NCI-H128 (cell line): ENCODE measurements around the gene TMEM179.
"Not testable (repeated sequence)": the region's sequence is repeated elsewhere in the genome, so short reads cannot be mapped to it uniquely, and the experiment has no call there.

Experiments used
- DNase-seq: peaks from one replicate; lab custom pipeline; 2025; ENCODE audit not compliant: unreplicated experiment; lab: John Stamatoyannopoulos, UW

TMEM179 gene

GRCh38 chr14:104604458-104605449 lies at the start of gene TMEM179:
Gene TMEM179, minus strand, starts transcription at chr14:104604772. Its CDS starts 31 bp downstream, at chr14:104604741.
- peak; percentile 22 for DNase-seq

DNA sequence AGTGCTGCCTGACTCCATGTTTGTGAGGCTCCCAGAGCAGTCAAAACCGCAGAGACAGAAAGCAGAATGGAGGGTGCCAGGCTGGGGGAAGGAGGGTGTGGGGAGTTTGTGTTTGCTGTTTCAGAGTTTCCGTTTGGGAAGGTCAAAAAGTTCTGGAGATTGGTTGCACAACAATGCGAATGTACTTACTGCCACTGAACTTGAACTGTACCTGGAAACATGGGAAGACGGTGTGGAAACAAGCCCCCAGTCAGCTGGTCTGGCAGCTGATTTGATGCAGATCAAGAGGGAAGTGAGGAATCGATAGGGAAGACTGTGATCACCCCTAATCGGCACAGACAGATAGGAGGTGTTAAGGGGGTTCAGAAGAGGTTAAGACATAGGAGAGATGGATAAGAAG lies 49.5 kb upstream of the TMEM179 start:
- no peak for DNase-seq

- not testable (repeated sequence) for DNase-seq
Observed at GRCh38 chr14:104653130-104653920, 48.8 kb upstream of the TMEM179 start.

- DNase-seq = no peak
Observed at GRCh38 chr14:104652386-104652785, 47.8 kb upstream of the TMEM179 start.

- no peak for DNase-seq
Observed at GRCh38 chr14:104651876-104652260, 47.3 kb upstream of the TMEM179 start.

- no peak for DNase-seq
Observed at GRCh38 chr14:104650981-104651875, 46.7 kb upstream of the TMEM179 start.

GRCh38 chr14:104650057-104650980 lies 45.7 kb upstream of the TMEM179 start:
- peak; percentile 65 for DNase-seq

DNA sequence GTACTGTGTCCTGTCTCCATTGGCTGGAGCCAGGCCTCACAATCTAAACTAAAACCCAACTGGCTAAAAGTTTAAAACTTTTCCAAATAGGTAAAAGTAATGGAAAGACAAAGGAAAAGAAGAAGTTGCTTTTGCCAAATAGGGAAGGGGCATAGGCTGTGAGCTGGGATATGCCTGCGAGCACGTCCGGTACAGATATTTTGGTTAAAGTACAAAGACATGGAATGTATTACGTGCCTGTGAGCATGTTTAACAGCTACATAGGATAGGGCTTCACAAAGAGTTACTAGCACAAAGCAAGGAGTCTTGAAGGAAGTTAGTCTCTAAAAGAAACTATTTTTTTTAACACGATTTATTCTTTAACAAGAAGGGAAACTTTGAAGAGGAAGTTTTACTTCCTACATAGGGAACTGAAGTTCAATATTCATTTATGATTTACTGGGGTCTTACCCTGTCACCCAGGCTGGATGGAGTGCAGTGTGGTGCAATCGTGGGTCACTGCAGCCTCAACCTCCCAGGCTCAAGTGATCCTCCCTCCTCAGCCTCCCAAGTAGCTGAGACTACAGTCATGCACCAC lies 43.0 kb upstream of the TMEM179 start:
- no peak for DNase-seq

- DNase-seq = no peak
Observed at GRCh38 chr14:104644656-104645378, 40.2 kb upstream of the TMEM179 start.

DNA sequence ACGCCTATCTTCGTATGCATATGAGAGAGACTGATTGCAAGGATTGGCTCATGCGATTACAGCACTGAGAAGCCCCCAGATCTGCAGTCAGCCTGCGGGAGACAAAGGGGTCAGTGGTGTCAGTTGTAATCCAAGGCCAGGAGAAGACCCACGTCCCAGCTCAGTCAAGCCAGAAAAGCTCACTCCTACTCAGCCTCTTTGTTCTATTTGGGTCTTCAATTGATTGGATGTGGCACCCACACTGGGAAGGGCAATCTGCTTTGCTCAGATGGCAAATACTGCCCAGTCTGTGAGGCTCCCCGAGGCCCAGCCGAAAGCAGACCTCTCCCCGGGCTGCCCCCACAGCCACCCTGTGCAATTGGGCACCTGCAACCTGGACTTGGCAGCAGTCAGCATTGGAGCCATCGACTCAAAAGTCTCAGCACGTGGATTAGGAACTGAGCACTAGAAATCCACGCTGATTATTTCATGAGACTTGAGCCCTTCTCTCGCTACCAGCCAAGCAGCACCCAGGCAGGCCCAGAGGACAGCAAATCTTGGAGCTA lies 39.6 kb upstream of the TMEM179 start:
- no peak for DNase-seq

DNA sequence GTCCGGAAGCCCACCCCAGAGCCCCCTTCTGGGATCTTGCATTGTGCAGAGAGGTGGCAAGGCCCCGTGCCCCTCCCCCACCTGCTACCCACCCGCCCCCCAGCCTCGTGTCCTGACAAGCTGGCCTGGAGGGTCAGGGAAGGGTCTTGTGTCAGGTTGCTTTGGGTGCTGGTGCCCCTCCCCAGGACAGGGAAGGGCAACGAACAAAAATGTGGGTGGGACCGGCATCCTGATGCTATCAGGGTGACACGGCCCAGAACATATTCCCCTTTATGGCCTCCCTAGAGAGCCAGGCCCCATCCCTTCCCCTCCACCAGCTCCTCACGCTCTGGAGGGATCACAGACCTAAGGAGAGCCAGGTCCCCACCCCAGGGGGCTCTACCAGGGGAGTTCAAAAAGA lies 38.7 kb upstream of the TMEM179 start:
- DNase-seq = no peak

DNA sequence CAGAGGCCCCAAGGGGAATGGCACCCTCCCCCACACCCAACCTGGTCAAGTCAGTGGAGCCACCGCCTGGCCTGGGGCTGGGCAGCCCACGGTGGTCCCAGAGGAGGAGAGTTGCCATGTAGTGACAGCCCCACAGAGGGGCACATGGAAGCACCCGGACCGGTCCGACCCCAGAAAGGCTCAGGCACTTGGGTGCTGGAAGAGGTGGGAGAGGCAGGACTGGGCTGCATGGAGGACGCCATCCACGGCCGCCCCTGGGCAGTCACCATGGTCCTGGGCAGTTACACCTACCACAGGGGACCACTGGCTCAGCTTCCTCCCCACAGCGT lies 37.9 kb upstream of the TMEM179 start:
- no peak for DNase-seq

DNA sequence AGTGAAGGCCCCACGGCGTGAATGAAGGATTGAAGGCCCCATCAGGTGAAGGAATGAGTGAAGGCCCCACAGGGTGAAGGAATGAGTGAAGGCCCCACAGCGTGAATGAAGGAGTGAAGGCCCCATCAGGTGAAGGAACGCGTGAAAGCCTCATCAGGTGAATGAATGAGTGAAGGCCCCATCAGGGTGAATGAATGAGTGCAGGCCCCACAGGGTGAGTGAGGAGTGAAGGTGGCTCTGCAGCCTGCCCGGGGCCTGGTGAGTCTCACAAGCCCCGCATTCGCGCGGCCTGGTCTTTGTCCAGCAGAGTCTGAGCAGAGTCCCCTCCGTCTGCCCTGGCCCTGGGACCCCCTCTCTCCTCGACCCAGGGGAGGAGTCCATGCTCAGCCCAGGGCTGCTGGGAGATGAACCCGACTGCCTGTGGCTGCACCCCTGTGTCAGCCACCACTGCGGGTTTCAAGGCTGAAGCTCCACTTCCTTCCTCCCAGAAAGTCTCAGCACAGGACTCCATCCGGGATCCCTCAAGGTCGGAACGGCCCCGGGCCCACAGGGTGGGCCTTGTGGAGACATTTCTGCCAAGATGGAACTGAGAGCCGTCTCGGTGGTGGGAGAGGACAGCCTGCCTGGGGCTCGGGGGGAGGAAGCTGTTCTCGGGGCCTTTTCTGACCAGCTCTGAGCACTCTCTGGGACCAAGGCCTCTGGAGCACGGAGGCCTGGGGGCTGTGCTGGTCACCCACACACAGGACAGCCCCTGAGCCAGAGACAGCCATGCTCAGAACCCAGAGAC lies 37.4 kb upstream of the TMEM179 start:
- DNase-seq = no peak

DNA sequence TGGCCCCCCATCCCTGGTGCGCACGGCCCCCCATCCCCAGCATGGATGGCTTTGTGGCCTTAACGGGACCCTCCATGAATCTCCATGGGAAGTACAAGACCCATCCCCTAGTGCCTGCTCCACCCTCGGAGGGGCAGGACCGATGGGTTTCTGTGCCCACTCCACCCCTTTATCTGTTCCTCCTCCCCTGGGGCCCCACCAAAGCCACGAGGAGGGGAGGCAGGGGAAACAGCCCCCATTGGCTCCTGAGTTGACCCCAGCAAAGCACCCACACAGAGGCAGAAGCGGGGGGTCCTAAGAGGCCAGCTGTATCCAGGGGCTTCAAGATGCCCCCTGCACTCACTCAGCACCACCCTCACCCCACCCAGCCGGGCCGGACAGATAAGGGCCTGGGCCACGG lies 36.1 kb upstream of the TMEM179 start:
- no peak for DNase-seq

- DNase-seq = peak; percentile 43
Observed at GRCh38 chr14:104639885-104640548, 35.4 kb upstream of the TMEM179 start.

DNA sequence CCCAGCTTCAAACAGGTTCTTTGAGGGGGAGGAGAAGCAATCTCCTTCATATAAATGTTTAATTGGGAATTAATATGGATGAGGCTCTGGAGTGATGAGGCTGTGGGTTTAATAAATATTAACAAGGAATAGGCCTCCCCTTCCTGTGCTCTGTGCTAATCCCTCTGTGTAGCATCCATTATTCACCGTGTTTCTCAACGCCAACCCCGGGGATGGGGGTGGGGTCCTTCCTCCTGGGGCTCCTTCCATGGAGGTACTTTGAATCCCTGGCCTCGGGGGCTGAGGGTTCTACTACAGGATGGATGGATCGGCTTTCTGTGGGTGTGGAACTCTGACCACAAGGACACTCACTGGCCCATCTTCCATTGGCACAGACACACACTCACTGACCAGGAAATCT lies 34.9 kb upstream of the TMEM179 start:
- DNase-seq = no peak

GRCh38 chr14:104638927-104639450 lies 34.4 kb upstream of the TMEM179 start:
- DNase-seq = no peak
